ENCODE data around the gene TMEM72. TPM values are rescaled to one million over a fixed set of nuclear protein-coding genes. Genes with fewer than 3 reads are reported as not detected.
A peak's percentile ranks its signal among the peaks of the same experiment; 100 is the strongest.

Gene TMEM72
- total RNA-seq, 2 donors from 2014 or later = not detected

GRCh38 chr10:44908066-44908749, 2.9 kb upstream of the TMEM72 start:
- no peak for ATAC-seq
- no peak for DNase-seq (ENCODE audit: low spot score in 2 of 2)
- H3K36me3 Mint-ChIP-seq = no peaks in the 10 kb centered on the region
- no peaks in the 10 kb centered on the region for H3K9me3 Mint-ChIP-seq
- no peak overlapping the region for H3K27ac Mint-ChIP-seq

DNA sequence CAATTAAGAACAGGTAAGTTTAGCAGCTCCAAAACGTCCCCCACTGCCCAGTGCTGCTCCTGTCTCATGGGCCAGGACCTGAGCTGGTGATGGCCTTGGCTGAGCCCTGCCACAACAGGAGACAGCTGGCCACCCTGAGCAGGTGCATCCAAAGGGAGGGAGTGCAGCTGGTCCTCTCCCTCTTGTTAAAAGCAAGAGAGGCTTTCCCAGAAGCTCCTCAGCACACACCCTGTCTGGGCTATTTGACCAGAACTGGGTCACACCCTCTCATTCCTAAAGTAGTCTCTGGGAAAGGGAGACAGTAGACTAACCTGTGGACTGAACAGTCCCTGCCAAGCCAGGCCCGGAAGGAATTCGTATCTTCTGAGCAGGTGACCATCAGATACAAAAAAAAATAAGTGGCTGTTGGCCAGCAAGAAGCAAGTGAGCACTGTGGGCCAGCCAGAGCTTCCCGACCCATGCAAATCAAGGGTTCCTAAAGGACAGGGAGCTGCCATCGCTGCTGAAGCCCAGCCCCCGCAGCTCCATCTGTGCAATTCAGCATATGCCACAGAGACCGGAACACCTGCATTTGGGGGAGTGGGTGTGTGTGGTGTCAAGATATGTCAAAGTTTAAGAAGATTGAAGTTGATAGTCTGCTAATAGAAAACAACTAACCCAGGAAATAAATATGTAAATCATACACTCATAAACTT, 2.1 kb upstream of the TMEM72 start:
- no peak for ATAC-seq
- no peaks in the 10 kb centered on the region for H3K9me3 Mint-ChIP-seq
- H3K36me3 Mint-ChIP-seq = no peaks in the 10 kb centered on the region

DNA sequence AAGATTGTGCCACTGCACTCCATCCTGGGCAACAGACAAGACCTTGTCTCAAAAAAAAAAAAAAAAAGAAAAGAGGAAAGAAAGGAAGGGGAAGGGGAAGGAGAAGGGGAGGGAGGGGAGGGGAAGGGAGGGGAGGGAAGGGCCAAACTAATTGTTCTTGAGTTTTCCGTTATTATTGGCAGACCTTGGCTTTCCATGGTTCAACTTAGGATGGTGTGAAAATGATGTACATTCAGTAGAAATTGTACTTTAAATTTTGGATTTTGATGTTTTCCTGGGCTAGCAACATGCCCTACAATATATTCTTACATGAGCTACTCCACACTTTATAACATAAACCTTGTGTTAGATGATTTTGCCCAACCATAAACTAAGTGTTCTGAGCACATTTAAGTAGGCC, 1.2 kb upstream of the TMEM72 start:
- DNase-seq (ENCODE audit: low spot score in 2 of 2) = no peak
- Mint-ChIP-seq H3K27ac (no peak overlapping the region), H3K36me3 (no peaks in the 10 kb centered on the region)

More for the DNA sequence above, 2.1 kb upstream of the TMEM72 start:
- no peak for DNase-seq (ENCODE audit: low spot score in 2 of 2)
- H3K27ac Mint-ChIP-seq = no peak overlapping the region

GRCh38 chr10:44910602-44911001, 535 bp upstream of the TMEM72 start:
- DNase-seq (ENCODE audit: low spot score in 2 of 2) (no peak), ATAC-seq (no peak)
- no peak overlapping the region for H3K27ac Mint-ChIP-seq
- H3K36me3 Mint-ChIP-seq = no peaks in the 10 kb centered on the region
- no peaks in the 10 kb centered on the region for H3K9me3 Mint-ChIP-seq

More for the DNA sequence above, 1.2 kb upstream of the TMEM72 start:
- no peaks in the 10 kb centered on the region for H3K9me3 Mint-ChIP-seq
- ATAC-seq = no peak

DNA sequence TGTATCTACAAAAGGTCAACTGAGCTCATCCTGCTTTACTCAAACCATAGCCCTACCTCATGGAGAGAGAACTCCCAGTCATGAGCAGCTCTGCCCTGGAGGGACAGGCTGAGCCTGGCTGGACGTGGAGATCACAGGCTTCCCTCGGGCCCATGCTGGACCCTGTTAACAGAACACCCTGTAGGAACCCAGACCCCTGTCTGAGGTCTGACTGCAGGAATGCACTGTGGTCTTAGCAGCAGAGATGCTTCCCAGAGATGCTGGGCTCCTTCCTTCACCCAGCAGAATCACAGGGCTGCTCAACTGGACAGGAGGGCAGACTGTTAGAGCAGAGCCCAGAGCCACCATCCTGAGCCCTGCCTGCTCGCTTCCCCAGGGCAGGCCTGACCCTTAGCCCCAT, 814 bp downstream of the TMEM72 start:
- Mint-ChIP-seq H3K27ac (no peak overlapping the region), H3K36me3 (no peaks in the 10 kb centered on the region), H3K9me3 (no peaks in the 10 kb centered on the region)
- ATAC-seq (no peak), DNase-seq (ENCODE audit: low spot score in 2 of 2) (no peak)

DNA sequence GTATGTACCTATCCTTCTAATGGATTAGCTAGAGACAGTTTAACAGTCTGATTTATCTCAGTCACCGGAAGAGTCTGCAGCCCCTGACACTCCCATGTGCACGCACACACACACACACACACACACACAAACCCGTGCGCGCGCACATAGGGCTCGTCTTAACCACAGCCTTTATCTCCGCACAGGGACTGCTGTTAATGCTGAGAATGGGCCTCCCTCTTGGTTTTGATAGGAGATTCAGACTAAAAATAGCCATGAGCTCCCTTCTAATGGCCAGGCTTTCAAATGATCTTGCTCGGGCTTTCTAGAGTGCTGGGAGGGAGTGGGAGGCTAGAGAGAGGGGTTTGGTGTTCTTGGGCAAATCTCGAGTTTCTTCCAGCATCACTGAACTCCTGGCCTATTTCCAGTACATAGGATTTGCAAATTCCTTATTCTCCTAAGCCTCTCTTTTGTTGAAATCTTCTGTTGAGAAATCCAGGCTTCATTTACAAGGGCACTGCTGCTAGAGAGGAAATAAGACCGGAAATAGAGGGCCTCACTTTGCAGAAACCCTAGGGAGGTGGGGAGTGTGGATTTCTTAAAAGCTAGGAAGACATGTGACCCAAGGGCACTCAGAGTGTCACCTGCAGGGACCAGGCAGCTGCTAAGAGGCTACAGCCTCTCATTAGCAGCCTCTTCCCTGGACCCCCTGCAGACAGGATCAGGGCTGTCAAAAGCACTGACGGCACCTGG, 2.4 kb downstream of the TMEM72 start:
- peak overlapping the region; percentile 62 to 91 for H3K27ac Mint-ChIP-seq
- H3K36me3 Mint-ChIP-seq = no peaks in the 10 kb centered on the region
- H3K9me3 Mint-ChIP-seq = no peaks in the 10 kb centered on the region
- ATAC-seq = peak in 1 of 2 donors; percentile 43
- no peak for DNase-seq (ENCODE audit: low spot score in 2 of 2)

GRCh38 chr10:44914891-44915290, 3.8 kb downstream of the TMEM72 start:
- no peak for ATAC-seq
- DNase-seq (ENCODE audit: low spot score in 2 of 2) = no peak
- Mint-ChIP-seq H3K27ac (no peak overlapping the region), H3K9me3 (no peaks in the 10 kb centered on the region), H3K36me3 (no peaks in the 10 kb centered on the region)

GRCh38 chr10:44916429-44916828, 5.3 kb downstream of the TMEM72 start:
- ATAC-seq (no peak), DNase-seq (ENCODE audit: low spot score in 2 of 2) (no peak)
- H3K9me3 Mint-ChIP-seq = no peaks in the 10 kb centered on the region
- H3K36me3 Mint-ChIP-seq = no peaks in the 10 kb centered on the region
- H3K27ac Mint-ChIP-seq = no peak overlapping the region

DNA sequence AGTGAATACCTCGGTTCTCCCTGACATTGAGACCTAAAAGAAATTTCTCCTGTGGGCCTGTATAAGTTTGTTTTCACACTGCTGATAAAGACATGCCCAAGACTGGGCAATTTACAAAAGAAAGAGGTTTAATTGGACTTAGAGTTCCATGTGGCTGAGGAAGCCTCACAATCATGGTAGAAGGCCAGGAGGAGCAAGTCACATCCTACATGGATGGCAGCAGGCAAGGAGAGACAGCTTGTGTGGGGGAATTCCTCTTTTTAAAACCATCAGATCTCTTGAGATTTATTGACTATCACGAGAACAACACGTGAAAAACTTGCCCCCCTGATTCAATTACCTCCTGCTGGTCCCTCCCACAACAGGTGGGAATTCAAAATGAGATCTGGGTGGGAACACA, 6.7 kb downstream of the TMEM72 start:
- H3K9me3 Mint-ChIP-seq = no peaks in the 10 kb centered on the region
- no peak overlapping the region for H3K27ac Mint-ChIP-seq
- DNase-seq (ENCODE audit: low spot score in 2 of 2) (no peak), ATAC-seq (no peak)
- H3K36me3 Mint-ChIP-seq = no peaks in the 10 kb centered on the region

- no peaks in the 10 kb centered on the region for H3K36me3 Mint-ChIP-seq
- H3K9me3 Mint-ChIP-seq = no peaks in the 10 kb centered on the region
- H3K27ac Mint-ChIP-seq = no peak overlapping the region
- DNase-seq (ENCODE audit: low spot score in 2 of 2) = no peak
- no peak for ATAC-seq
These were observed 9.1 kb downstream of the TMEM72 start for GRCh38 chr10:44920252-44920651.

GRCh38 chr10:44921061-44921460, 9.9 kb downstream of the TMEM72 start:
- no peaks in the 10 kb centered on the region for H3K36me3 Mint-ChIP-seq
- ATAC-seq (no peak), DNase-seq (ENCODE audit: low spot score in 2 of 2) (no peak)
- no peaks in the 10 kb centered on the region for H3K9me3 Mint-ChIP-seq
- no peak overlapping the region for H3K27ac Mint-ChIP-seq

GRCh38 chr10:44921506-44921905, 10.4 kb downstream of the TMEM72 start:
- DNase-seq (ENCODE audit: low spot score in 2 of 2) (no peak), ATAC-seq (no peak)
- H3K27ac Mint-ChIP-seq = no peak overlapping the region
- H3K36me3 Mint-ChIP-seq = no peaks in the 10 kb centered on the region
- no peaks in the 10 kb centered on the region for H3K9me3 Mint-ChIP-seq

DNA sequence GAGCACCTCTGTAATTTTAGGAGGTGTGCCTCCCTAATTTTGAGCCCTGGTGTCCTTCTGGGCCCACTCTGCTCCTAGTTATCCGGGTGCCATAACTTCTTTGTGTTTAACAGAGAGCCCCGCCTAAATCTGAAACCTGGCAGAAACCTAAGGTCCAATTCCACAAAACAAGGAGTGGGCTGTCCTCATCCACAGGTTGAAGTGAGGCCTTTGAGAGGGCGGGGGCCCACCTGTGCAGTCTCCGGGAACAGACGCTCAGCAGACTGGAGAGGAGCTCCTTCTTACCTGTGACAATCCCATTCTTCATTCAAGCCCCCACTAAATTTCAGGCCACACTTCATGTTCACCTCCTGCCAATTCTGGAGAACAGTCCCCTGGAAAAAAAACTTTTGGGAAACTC, 10.9 kb downstream of the TMEM72 start:
- H3K27ac Mint-ChIP-seq = no peak overlapping the region
- DNase-seq (ENCODE audit: low spot score in 2 of 2) (no peak), ATAC-seq (no peak)
- H3K36me3 Mint-ChIP-seq = no peaks in the 10 kb centered on the region
- H3K9me3 Mint-ChIP-seq = no peaks in the 10 kb centered on the region

- DNase-seq (ENCODE audit: low spot score in 2 of 2) (no peak), ATAC-seq (no peak)
- Mint-ChIP-seq H3K27ac (no peak overlapping the region), H3K9me3 (no peaks in the 10 kb centered on the region), H3K36me3 (no peaks in the 10 kb centered on the region)
These were observed 11.8 kb downstream of the TMEM72 start for GRCh38 chr10:44922796-44923545.

DNA sequence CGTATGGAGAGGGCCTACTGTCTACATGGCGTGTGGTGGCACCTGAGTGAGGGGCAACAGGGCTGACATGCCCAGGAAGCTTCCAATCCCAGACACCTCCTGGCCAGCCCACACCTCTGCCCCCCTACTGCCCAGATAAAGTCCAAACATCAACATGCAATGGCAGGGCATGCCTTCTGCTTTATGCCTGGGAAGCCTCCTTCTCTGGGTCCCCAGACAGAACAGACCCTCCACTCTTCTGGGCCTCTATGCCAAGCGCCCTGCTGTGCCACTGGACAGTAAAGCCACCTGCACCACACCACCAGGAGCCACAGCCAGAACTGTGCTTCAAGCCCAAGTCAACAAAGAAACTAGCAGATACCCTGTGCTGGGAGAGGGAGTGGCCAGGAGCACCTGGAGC, 12.5 kb downstream of the TMEM72 start:
- no peaks in the 10 kb centered on the region for H3K9me3 Mint-ChIP-seq
- ATAC-seq (no peak), DNase-seq (ENCODE audit: low spot score in 2 of 2) (no peak)

DNA sequence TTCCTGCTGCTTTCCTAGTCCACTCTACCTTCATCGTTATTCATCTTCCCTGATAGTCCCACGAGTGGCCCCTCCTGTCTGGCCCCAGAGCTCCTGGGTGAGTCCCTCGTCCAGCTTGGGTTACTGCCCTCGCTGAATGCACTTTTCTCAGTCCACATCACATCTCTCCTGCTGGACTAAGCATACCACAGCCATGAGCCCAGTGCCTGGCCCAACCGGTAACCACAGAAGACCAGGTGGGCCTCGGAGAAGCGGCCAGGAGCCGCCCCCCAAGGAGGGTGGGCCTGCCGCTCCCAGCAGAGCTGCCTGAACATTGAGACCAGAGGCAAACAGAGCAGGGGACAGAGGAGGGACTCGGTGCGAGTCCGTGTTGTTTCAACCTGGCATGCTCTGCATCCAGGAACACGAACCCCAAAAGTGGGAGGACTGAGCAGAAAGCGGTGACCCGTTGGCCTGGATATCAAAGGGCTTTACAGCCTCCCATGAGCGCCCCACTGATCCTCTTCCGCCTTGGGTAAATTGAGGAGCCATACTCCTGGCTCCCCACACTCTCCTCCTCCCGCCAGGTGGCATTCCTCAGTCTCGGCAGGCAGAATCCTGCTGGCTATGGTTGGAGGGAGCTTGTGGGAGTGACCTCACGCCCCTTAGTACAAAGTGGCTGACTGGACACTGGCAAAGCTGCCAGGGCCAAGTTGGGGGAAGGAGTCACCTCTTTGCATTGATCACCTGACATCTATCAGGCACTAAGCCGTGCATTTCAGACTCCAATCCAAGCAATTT, 13.3 kb downstream of the TMEM72 start:
- ATAC-seq (no peak), DNase-seq (ENCODE audit: low spot score in 2 of 2) (no peak)
- Mint-ChIP-seq H3K27ac (no peak overlapping the region), H3K9me3 (no peaks in the 10 kb centered on the region), H3K36me3 (no peaks in the 10 kb centered on the region)

More for the DNA sequence above, 12.5 kb downstream of the TMEM72 start:
- Mint-ChIP-seq H3K27ac (no peak overlapping the region), H3K36me3 (no peaks in the 10 kb centered on the region)

Data from activated naive CD4-positive, alpha-beta T cell treated with anti-CD3 and anti-CD28 coated beads, Interleukin-2, amount 50 U/mL, for 72 hours (primary cell).